Keratinocyte (primary cell): ENCODE results near the gene CDKAL1. TPM values are rescaled to one million over a fixed set of nuclear protein-coding genes. Genes with fewer than 3 reads are reported as not detected.

Source experiments
- DNase-seq: peaks from one replicate; pipeline ENCODE4 v3.0.0-alpha.2; 2011; ENCODE audit warnings: low read depth, missing footprints, low spot score
- FAIRE-seq: peaks from 2 replicates; lab custom pipeline; 2011; peaks lifted over from hg19 to GRCh38; lab: Jason Lieb, UNC
- H2AFZ ChIP-seq: 2 replicates; pipeline ENCODE4 v1.6.0; 2012; ENCODE audit warnings: low read length, control low read depth, inconsistent platforms; ENCODE audit not compliant: control insufficient read depth
- H3K27ac ChIP-seq: 2 replicates; pipeline ENCODE4 v1.5.1; 2011; ENCODE audit warnings: low read length; ENCODE audit not compliant: control insufficient read depth, insufficient read depth
- H3K27me3 ChIP-seq: 3 replicates; pipeline ENCODE4 v1.6.0; 2011; ENCODE audit warnings: low read length; ENCODE audit not compliant: control insufficient read depth, insufficient read depth; ENCODE audit errors: extremely low read depth
- H3K36me3 ChIP-seq, 2 experiments: 2 replicates in 1 of 2; 3 replicates in 1 of 2; pipeline ENCODE4 v1.5.1; 2011; ENCODE audit warnings: low read length in 2 of 2, mild to moderate bottlenecking in 1 of 2; ENCODE audit not compliant: control insufficient read depth in 2 of 2, insufficient read depth in 2 of 2; ENCODE audit errors: extremely low read depth in 1 of 2
- H3K4me1 ChIP-seq: 3 replicates; pipeline ENCODE4 v1.5.1; 2011; ENCODE audit warnings: low read length; ENCODE audit not compliant: control insufficient read depth, insufficient read depth; ENCODE audit errors: extremely low read depth
- H3K4me2 ChIP-seq: 3 replicates; pipeline ENCODE4 v1.6.0; 2011; ENCODE audit warnings: low read depth, low read length; ENCODE audit not compliant: control insufficient read depth, insufficient read depth; ENCODE audit errors: extremely low read depth
- H3K4me3 ChIP-seq, 3 experiments: fragments of 200-600 bp in 1 of 3; sonication (generic) in 1 of 3; 2 replicates in 2 of 3; 3 replicates in 1 of 3; pipeline ENCODE4 v1.5.1; 2011 to 2016; ENCODE audit warnings: low read length in 3 of 3, mild to moderate bottlenecking in 3 of 3, control low read depth in 2 of 3, inconsistent platforms in 1 of 3, low read depth in 1 of 3, mixed read lengths in 1 of 3, mixed run types in 1 of 3, moderate library complexity in 1 of 3; ENCODE audit not compliant: control insufficient read depth in 2 of 3, insufficient read depth in 2 of 3; ENCODE audit errors: extremely low read depth in 1 of 3
- H3K79me2 ChIP-seq: 2 replicates; pipeline ENCODE4 v1.6.0; 2012; ENCODE audit warnings: low read length; ENCODE audit not compliant: control insufficient read depth, insufficient read depth
- H3K9ac ChIP-seq: 3 replicates; pipeline ENCODE4 v1.6.0; 2011; ENCODE audit warnings: low read length; ENCODE audit not compliant: control insufficient read depth, insufficient read depth; ENCODE audit errors: extremely low read depth
- H3K9me1 ChIP-seq: 3 replicates; pipeline ENCODE4 v1.6.0; 2011; ENCODE audit warnings: low read length; ENCODE audit not compliant: control insufficient read depth, insufficient read depth; ENCODE audit errors: extremely low read depth
- H3K9me3 ChIP-seq: 2 replicates; pipeline ENCODE4 v1.5.1; 2012; ENCODE audit warnings: low read depth, low read length; ENCODE audit not compliant: control insufficient read depth
- H4K20me1 ChIP-seq: 3 replicates; pipeline ENCODE4 v1.6.0; 2011; ENCODE audit warnings: low read length; ENCODE audit not compliant: control insufficient read depth, insufficient read depth; ENCODE audit errors: extremely low read depth
- EZH2 ChIP-seq: IDR thresholded peaks from one replicate; pipeline ENCODE4 v1.6.1; 2012; ENCODE audit warnings: inconsistent platforms, mild to moderate bottlenecking, low read length, moderate library complexity
- dilution Hi-C: fragments of 300-500 bp; cut with MboI; formaldehyde crosslinking; loops from one replicate; pipeline ENCODE4 v1.7.0; 2020; ENCODE audit warnings: low sequenced_read_pairs; ENCODE audit not compliant: extremely low pct_ligation_motif_present
- polyA plus RNA-seq, 5 experiments: library from polyadenylated mRNA; depleted of rRNA in 3 of 5; stranded (reverse) in 3 of 5; stranded (forward) in 1 of 5; unstranded in 1 of 5; fragments of >200 nt; gene quantifications; 1 replicate in 1 of 5; 2 replicates in 3 of 5; 3 replicates in 1 of 5; pipeline versions ENCODE4 v1.2.1 to v1.2.3, GENCODE V29; 2011 to 2012; ENCODE audit warnings: missing spikeins in 2 of 5, low read depth in 1 of 5, low replicate concordance in 1 of 5
- TF ChIP-seq, protein P1 (sequence below), 3 experiments: IDR thresholded peaks in 1 of 3; conservative IDR thresholded peaks in 1 of 3; optimal IDR thresholded peaks in 1 of 3; 2 replicates in 2 of 3; 3 replicates in 1 of 3; pipeline versions ENCODE3 to v1.5.1; 2011; ENCODE audit warnings: low read length in 3 of 3, mild to moderate bottlenecking in 3 of 3, moderate library complexity in 2 of 3, control low read depth in 1 of 3, inconsistent platforms in 1 of 3; ENCODE audit not compliant: insufficient read depth in 2 of 3; ENCODE audit errors: extremely low read depth in 1 of 3

CDKAL1 gene
- polyA plus RNA-seq, 1 donor (not counting 4 experiments of a cell fraction or from before 2014, with no cell fraction given) = 5.6 TPM

- Histone ChIP-seq H3K27me3 (no peaks in the 10 kb centered on the region), H3K9ac (no peak overlapping the region), H3K9me1 (no peaks in the 10 kb centered on the region), H3K4me1 (peaks cover 16% of the 10 kb centered on the region), H3K36me3 (no peaks in the 10 kb centered on the region), H3K9me3 (no peaks in the 10 kb centered on the region), H2AFZ (no peak overlapping the region), H3K79me2 (no peaks in the 10 kb centered on the region), H3K4me2 (no peak overlapping the region), H3K27ac (no peak overlapping the region), H3K4me3 (no peak overlapping the region), H4K20me1 (no peaks in the 10 kb centered on the region)
- no peak for TF ChIP-seq EZH2
- dilution Hi-C loops = no loop called here
- DNase-seq = no peak
- no peak for FAIRE-seq
These were observed 99.5 kb downstream of the CDKAL1 start for GRCh38 chr6:20633566-20634340.

- no peak overlapping the region for H2AFZ ChIP-seq
- H4K20me1 ChIP-seq = no peaks in the 10 kb centered on the region
- no peaks in the 10 kb centered on the region for H3K9me3 ChIP-seq
- no peaks in the 10 kb centered on the region for H3K27me3 ChIP-seq
- DNase-seq (no peak), FAIRE-seq (no peak)
- H3K9ac ChIP-seq = no peak overlapping the region
- TF ChIP-seq, protein P1, sequence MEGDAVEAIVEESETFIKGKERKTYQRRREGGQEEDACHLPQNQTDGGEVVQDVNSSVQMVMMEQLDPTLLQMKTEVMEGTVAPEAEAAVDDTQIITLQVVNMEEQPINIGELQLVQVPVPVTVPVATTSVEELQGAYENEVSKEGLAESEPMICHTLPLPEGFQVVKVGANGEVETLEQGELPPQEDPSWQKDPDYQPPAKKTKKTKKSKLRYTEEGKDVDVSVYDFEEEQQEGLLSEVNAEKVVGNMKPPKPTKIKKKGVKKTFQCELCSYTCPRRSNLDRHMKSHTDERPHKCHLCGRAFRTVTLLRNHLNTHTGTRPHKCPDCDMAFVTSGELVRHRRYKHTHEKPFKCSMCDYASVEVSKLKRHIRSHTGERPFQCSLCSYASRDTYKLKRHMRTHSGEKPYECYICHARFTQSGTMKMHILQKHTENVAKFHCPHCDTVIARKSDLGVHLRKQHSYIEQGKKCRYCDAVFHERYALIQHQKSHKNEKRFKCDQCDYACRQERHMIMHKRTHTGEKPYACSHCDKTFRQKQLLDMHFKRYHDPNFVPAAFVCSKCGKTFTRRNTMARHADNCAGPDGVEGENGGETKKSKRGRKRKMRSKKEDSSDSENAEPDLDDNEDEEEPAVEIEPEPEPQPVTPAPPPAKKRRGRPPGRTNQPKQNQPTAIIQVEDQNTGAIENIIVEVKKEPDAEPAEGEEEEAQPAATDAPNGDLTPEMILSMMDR (optimal IDR thresholded peaks at IDR 0.05 in 1 of 3, IDR thresholded peaks at IDR 0.05 in 1 of 3, conservative IDR thresholded peaks at IDR 0.05 in 1 of 3; ENCODE audit: extremely low read depth in 1 of 3, insufficient read depth in 2 of 3, low read length in 3 of 3) = no peak
- no peak for TF ChIP-seq EZH2
- no peaks in the 10 kb centered on the region for H3K9me1 ChIP-seq
- H3K4me1 ChIP-seq = peaks cover 4% of the 10 kb centered on the region
- H3K79me2 ChIP-seq = no peaks in the 10 kb centered on the region
- no peak overlapping the region for H3K27ac ChIP-seq
- dilution Hi-C loops = no loop called here
- no peak overlapping the region for H3K4me3 ChIP-seq
- H3K36me3 ChIP-seq = no peaks in the 10 kb centered on the region
- H3K4me2 ChIP-seq = no peak overlapping the region
These were observed 104.9 kb downstream of the CDKAL1 start for GRCh38 chr6:20639161-20639560.
